Caki2 (cell line): Measurements from ENCODE around the gene SPDEF. TPM values are rescaled to one million over a fixed set of nuclear protein-coding genes. Genes with fewer than 3 reads are reported as not detected.

ENCODE experiments used
- DNase-seq: peaks from one replicate; pipeline ENCODE4 v3.0.0-alpha.2; 2015; ENCODE audit warnings: low read depth
- in situ Hi-C: cut with HindIII; loops from 2 replicates; pipeline ENCODE4 v1.10.0; 2016; ENCODE audit warnings: low sequenced_read_pairs, low pct_unique_long_range_greater_than_20kb, mixed read lengths
- total RNA-seq: library from RNA; depleted of rRNA; stranded (reverse); fragments of >200 nt; shearing (Covaris generic); gene quantifications from 2 replicates; pipeline ENCODE4 v1.2.3, GENCODE V29; 2014; ENCODE audit warnings: low replicate concordance

Gene SPDEF
- total RNA-seq, 1 experiment from 2014 or later: 0.24 TPM

DNA sequence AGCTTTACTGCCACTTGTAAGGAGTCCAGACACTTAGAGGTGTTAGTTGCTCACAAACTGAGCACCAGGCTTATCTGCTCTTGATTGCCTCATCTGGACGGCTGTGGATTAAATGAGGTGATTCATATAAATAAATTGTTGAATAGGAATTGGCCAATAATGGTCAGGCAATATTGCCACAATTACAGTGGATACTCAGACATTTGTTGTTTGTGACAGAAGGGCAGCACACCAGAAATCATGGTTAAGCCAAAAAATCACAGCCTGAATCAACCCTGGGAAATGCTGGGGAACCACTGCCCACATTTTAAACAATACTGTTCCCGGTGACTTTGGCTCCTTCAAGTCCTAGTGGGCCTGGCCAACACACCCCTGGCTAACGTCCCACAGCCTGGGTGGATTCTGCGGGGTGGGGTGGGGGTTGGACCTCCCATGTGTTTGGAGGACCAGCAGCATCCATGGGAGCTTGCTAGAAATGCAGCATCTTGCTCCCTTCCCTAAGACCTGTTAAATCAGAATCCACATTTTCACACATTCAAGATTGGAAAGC is 29.5 kb upstream of the SPDEF start:
- in situ Hi-C loops: no loop called here
- DNase-seq: no peak

DNA sequence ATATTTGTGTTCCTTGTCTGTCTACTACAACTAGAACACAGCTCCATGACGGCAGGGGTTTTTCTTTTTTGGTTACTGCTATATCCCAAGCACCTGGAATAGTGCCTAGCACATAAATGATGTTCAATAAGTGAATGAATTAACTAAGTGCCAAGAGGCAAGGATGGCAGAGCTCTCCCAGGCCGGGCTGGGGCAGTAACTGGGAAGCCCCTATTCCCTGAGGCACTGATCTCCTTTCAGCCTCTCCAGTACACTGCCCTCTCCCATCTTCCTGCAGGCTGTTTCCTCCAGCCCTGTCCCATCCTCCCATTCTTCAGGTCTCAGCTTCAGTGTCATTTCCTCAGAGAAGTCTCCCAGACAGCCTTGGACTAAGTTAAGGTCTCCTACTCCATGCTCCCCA is 29.0 kb upstream of the SPDEF start:
- in situ Hi-C loops: no loop called here
- DNase-seq: no peak

GRCh38 chr6:34584694-34585093 is 28.6 kb upstream of the SPDEF start:
- no peak for DNase-seq
- in situ Hi-C loops: no loop called here

GRCh38 chr6:34583861-34584604 is 27.9 kb upstream of the SPDEF start:
- no peak for DNase-seq
- in situ Hi-C loops: no loop called here

DNA sequence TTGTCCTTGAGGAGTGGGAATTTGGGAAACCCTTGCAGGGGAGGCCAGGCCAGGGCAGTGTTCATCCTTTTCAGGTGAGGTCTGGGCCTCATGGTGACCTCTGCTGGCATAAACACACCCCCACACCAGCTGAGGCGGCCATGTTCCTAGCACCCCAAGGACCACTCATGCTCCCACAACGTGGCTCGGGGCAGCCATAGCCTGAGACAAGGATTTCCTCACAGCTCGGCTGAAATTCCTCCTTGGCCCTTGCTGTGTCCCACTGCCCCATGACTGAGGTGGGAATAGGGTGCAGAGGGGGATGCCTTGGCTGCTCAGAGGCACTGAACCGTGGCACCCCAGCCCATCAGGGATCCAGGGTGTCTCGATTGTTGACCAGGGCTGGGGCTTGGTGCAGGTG is 27.3 kb upstream of the SPDEF start:
- DNase-seq: no peak

DNA sequence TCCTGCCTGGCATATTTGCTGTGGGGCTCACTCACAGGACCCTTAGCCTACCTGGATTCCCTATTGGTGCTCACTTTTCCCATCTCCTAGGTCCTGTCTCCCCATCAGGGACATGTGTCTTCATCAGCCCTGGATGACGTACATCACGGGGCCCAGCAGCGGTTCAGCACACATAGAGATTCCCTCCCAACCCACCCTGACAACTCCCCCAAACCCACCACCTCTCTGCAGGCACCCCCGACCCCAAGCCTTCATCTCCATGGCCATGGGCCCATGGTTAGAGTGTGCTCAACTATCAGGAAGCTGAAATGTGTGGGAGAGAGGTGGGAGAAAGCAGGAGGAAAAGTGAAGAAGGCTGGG is 25.4 kb upstream of the SPDEF start:
- DNase-seq: no peak
- in situ Hi-C loops: no loop called here

More for the DNA sequence above, 27.3 kb upstream of the SPDEF start:
- in situ Hi-C loops: no loop called here

GRCh38 chr6:34580707-34581560 is 24.8 kb upstream of the SPDEF start:
- in situ Hi-C loops: no loop called here
- DNase-seq: no peak

DNA sequence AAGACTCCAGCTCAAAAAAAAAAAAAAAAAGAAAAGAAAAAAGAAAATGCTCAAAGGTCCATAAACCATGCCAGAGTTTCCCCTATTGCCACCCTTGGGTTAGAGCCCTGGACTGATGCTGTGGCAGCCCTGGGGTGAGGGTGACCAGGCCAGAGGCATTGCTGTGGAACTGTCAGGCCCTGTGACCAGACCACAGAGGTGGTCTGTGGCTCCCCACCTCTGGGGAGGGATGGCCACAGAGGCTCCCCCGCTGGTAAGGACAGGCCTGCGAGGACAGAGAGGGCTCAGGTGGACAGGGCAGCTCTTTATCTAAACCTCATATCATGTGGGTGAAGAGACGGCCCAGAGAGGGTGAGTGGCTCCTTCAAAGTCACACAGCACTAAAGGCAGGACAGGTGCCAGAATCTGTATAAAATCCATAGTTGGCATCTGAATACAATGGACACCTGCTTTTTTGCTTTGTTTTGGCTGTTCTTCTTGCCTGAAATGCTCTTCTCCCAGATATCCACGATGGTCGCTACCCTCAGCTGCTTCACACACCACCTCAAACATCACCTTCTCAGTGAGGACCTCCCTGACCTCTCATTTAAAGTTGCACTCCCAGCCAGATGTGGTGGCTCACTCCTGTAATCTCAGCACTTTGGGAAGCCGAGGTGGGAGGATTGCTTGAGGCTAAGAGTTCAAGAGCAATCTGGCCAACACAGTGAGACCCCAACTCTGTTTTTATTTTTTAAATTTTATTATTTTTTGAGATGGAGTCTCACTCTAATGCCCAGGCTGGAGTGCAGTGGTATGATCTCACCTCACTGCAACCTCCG is 22.5 kb upstream of the SPDEF start:
- DNase-seq: no peak
- in situ Hi-C loops: no loop called here

GRCh38 chr6:34576286-34576955 is 20.3 kb upstream of the SPDEF start:
- in situ Hi-C loops: no loop called here
- no peak for DNase-seq

DNA sequence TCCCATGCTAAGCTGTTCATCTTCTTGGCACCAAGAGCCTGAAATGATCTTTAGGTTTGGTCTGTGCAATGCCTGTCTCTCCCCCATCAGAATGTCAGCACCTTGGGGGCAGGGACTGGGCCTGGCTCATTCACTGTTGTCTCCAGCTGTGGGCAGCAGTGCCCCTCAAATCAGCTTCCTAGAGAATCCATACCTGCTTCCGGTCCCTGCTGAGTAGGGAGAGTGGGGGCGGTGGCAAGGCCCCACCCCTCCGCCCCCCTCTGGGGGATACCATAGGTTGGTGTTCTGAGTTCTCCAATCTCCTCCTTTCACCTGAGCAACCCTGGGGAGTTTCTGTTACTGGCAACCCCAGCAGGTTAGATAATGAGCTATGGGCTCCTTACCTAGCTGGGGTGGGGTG is 19.2 kb upstream of the SPDEF start:
- in situ Hi-C loops: no loop called here
- no peak for DNase-seq

DNA sequence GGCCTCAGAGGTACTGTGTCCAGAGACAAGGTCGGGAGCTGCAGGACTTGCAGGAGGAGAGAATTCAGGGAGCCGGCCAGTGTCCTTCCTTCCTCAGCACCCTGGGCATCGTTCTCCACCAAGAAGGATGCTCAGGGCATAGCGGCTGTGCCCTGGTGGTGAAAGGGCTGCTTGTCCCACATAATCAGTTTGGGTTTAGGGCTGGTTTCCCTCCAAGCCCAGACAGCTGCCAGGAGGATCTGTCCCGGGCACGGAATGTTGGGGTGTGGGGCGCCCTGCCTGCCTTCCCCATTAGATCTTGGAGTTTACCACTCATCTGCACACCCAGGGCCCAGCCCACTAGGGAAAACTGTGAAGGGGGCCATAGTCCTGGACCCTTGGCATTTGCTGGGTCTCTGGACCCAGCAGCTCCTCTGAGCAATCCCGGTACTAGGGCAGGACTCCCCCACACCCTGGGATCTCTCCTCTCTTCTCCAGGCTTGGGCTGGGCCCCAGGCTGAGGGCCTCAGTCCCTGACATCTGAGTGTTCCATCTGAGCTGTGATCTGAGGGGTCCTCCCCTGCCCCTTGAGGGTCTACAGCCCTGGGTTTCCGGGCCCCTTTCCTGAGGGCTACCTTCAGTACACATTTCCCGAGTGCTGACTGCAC is 18.6 kb upstream of the SPDEF start:
- DNase-seq: no peak
- in situ Hi-C loops: no loop called here

GRCh38 chr6:34573567-34574183 is 17.5 kb upstream of the SPDEF start:
- in situ Hi-C loops: no loop called here
- no peak for DNase-seq

DNA sequence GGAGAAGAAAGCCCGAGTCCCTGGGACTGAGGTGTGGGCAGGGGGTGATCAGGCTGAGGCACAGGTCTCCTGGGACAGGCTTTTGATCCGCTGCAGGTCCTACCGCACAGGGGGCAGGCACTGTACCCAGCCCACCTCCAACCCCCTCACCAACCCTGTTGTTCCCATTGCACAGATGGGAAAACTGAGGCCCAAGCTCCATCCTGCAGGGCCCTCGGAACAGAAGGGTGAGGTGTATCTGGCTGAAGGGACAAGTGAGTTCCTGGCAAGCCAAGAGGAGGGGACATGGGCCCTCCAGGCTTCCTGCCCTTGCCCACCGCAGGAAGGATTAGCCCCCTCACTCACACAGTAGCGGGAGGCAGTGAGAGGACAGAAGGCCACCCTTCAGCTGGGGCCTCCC is 16.5 kb upstream of the SPDEF start:
- no peak for DNase-seq
- in situ Hi-C loops: no loop called here

DNA sequence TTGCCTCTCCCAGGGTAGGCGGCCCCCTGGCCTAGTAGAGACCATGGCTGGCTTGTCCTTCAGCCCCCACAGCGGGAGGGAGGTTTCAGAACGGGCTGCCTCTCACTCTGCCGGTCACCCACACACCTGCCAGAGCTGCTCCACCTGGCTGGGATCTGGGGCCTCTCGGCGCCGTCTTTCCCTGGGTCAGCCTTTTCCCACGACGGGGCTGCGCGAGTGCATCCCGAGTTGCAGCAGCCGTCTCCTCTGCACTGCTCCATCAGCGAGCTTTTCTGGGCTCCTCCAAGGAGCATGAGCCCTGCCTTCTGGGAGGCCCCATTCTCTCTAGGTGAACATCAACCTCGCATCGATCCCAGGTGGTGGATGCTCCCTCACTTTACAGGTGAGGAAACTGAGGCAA is 15.9 kb upstream of the SPDEF start:
- no peak for DNase-seq
- in situ Hi-C loops: no loop called here

DNA sequence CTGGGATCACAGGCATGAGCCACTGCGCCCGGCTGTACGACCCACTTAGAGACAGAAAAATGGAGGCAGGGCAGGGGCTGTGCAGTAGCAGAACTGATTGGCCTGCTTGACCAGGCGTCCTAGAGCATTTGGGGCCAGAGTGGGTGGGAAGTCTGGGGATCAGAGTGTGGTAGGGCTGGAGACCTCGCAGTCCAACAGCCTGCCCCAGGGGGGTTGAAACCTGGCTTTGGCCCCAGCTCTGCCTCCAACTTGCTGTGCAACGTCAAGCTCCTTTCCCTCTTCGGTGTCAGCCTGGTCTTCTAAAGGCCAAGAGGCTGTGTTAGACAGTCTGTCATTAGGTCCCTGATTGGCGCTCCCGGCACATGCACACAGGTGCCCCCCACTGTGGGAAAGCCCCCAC is 15.3 kb upstream of the SPDEF start:
- DNase-seq: no peak

DNA sequence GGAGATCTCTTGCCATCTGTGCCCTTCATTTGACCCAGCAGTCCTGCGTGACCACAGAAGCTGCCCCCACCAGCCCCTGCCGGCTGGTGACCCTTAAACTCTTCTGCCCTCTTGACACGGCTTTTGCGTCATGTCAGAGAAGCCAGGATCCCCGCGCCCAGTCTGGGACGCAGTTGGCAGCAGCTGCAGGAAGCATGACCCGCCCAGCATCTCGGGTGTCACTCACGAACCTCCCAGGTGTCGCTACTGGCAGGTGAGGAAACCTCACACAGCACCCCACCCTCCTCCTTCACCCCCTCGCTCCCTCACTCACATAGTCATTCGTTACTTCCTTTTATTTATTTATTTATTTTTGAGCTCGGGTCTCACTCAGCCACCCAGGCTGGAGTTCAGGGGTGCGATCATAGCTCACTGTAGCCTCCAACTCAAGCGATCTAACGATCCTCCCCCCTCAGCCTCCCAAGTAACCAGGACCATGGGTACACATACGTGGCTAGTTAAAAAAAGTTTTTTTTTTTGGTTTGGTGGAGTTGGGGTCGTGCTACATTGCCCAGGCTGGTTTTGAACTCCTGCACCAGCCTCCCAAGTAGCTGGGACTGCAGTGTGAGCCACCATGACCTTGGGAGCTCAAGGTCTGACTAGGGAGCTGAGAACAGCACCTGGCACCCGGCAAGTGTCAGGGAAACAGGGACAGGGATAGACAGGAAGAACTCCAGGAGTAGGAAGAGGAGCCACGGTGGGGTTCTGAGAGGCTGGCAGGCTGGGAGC is 14.1 kb upstream of the SPDEF start:
- in situ Hi-C loops: no loop called here
- DNase-seq: no peak

More for the DNA sequence above, 15.3 kb upstream of the SPDEF start:
- in situ Hi-C loops: no loop called here
